ENCODE results near the gene ABHD5. TPM values are rescaled to one million over a fixed set of nuclear protein-coding genes. Genes with fewer than 3 reads are reported as not detected.

ABHD5 gene
- total RNA-seq, 1 experiment from 2014 or later = 9.9 TPM

DNA sequence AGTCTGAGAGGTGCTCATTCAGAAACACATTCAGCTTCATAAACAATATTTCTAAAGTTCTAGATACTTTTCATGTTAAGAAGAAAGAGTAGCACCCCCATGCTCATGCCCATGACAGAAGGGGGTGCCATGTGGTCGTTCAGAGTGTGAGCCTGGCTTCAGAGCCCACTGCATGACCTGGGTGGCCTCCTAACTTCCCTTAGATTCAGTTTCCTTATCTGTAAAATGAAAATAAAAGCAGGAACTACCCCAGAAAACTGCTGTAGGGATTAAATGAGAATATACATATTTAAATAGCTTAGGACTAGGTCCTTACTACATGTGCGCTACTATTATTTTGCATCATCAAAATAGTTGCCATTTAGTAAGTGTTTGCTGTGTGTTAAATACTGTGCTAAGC lies 69.2 kb downstream of the ABHD5 start:
- DNase-seq (ENCODE audit: low spot score) = no peak
- Histone ChIP-seq H3K4me1 (ENCODE audit: insufficient read depth, low read length, poor library complexity, severe bottlenecking) (no peaks in the 10 kb centered on the region), H3K36me3 (ENCODE audit: insufficient read depth, low read length, poor library complexity, severe bottlenecking) (no peaks in the 10 kb centered on the region), H3K9me3 (ENCODE audit: low read depth, low read length, poor library complexity, severe bottlenecking) (no peaks in the 10 kb centered on the region), H3K4me3 (ENCODE audit: low read depth, low read length, poor library complexity, severe bottlenecking) (no peak overlapping the region), H3K27ac (ENCODE audit: low read depth, low read length, poor library complexity, severe bottlenecking) (no peak overlapping the region), H3K27me3 (replicated peaks; ENCODE audit: insufficient read depth, low read depth, low read length, poor library complexity) (no peaks in the 10 kb centered on the region)
- ChIA-PET POLR2A (ENCODE audit: low non-redundant PET) (no interaction called here), CTCF (no interaction called here)
- intact Hi-C loops (cut with micrococcal nuclease; ENCODE audit: unreplicated experiment) = loop anchor here (5.0 to 10.0 kb wide), 2 partner anchors 218 to 235 kb away; no protein-coding TSS in a partner anchor
- TF ChIP-seq CTCF (conservative IDR thresholded peaks at IDR 0.05; ENCODE audit: low read depth, low read length) (no peak), EZH2 (IDR thresholded peaks at IDR 0.05; ENCODE audit: borderline replicate concordance, low read depth, low read length, poor library complexity, severe bottlenecking) (no peak)
- BruUV-seq (replicated peaks) = no TSS peak

GRCh38 chr3:43760938-43761337 lies 70.2 kb downstream of the ABHD5 start:
- Histone ChIP-seq H3K36me3 (ENCODE audit: insufficient read depth, low read length, poor library complexity, severe bottlenecking) (no peaks in the 10 kb centered on the region), H3K9me3 (ENCODE audit: low read depth, low read length, poor library complexity, severe bottlenecking) (no peaks in the 10 kb centered on the region), H3K4me1 (ENCODE audit: insufficient read depth, low read length, poor library complexity, severe bottlenecking) (no peaks in the 10 kb centered on the region), H3K27ac (ENCODE audit: low read depth, low read length, poor library complexity, severe bottlenecking) (no peak overlapping the region), H3K4me3 (ENCODE audit: low read depth, low read length, poor library complexity, severe bottlenecking) (no peak overlapping the region), H3K27me3 (replicated peaks; ENCODE audit: insufficient read depth, low read depth, low read length, poor library complexity) (no peaks in the 10 kb centered on the region)
- DNase-seq (ENCODE audit: low spot score) = no peak
- TF ChIP-seq CTCF (conservative IDR thresholded peaks at IDR 0.05; ENCODE audit: low read depth, low read length) = no peak
- no peak for TF ChIP-seq EZH2 (IDR thresholded peaks at IDR 0.05; ENCODE audit: borderline replicate concordance, low read depth, low read length, poor library complexity, severe bottlenecking)
- no TSS peak for BruUV-seq (replicated peaks)
- POLR2A ChIA-PET (ENCODE audit: low non-redundant PET) = no interaction called here
- CTCF ChIA-PET = no interaction called here
- intact Hi-C loops (cut with micrococcal nuclease; ENCODE audit: unreplicated experiment) = loop anchor here (5.0 to 10.0 kb wide), 2 partner anchors 219 to 234 kb away; no protein-coding TSS in a partner anchor

DNA sequence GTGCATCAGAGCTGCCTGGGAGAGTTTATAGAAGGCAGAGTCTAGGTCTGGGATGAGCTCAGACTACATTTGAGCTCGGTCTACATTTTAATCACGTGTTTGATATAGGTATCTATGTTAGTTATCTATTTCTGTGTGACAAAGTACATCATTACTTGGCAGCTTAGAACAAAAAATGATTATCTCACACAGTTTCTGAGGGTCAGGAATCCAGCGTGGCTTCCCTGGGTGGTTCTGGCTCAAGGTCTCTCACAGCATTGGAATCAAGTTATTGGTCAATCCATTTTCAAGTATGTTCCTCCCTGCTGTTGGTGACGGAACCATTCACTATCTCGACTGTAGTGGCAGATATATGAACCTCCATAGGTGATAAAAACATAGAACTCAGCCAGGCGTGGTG lies 71.7 kb downstream of the ABHD5 start:
- BruUV-seq (replicated peaks) = no TSS peak
- intact Hi-C loops (cut with micrococcal nuclease; ENCODE audit: unreplicated experiment) = loop anchor here (5.0 to 10.0 kb wide), 2 partner anchors 220 to 232 kb away; no protein-coding TSS in a partner anchor
- H3K27ac ChIP-seq (ENCODE audit: low read depth, low read length, poor library complexity, severe bottlenecking) = no peak overlapping the region
- CTCF ChIA-PET = no interaction called here
- no peak overlapping the region for H3K4me3 ChIP-seq (ENCODE audit: low read depth, low read length, poor library complexity, severe bottlenecking)
- TF ChIP-seq CTCF (conservative IDR thresholded peaks at IDR 0.05; ENCODE audit: low read depth, low read length) = no peak
- no peak for TF ChIP-seq EZH2 (IDR thresholded peaks at IDR 0.05; ENCODE audit: borderline replicate concordance, low read depth, low read length, poor library complexity, severe bottlenecking)
- H3K4me1 ChIP-seq (ENCODE audit: insufficient read depth, low read length, poor library complexity, severe bottlenecking) = no peaks in the 10 kb centered on the region
- DNase-seq (ENCODE audit: low spot score) = no peak
- H3K36me3 ChIP-seq (ENCODE audit: insufficient read depth, low read length, poor library complexity, severe bottlenecking) = no peaks in the 10 kb centered on the region
- no peaks in the 10 kb centered on the region for H3K27me3 ChIP-seq (replicated peaks; ENCODE audit: insufficient read depth, low read depth, low read length, poor library complexity)
- POLR2A ChIA-PET (ENCODE audit: low non-redundant PET) = no interaction called here
- H3K9me3 ChIP-seq (ENCODE audit: low read depth, low read length, poor library complexity, severe bottlenecking) = no peaks in the 10 kb centered on the region
